Upper lobe of left lung (tissue), 6 donors: ENCODE data around the gene SORD. TPM values are rescaled to one million over a fixed set of nuclear protein-coding genes. Genes with fewer than 3 reads are reported as not detected.
A peak's percentile ranks its signal among the peaks of the same experiment; 100 is the strongest.
"Not testable (repeated sequence)": the region's sequence is repeated elsewhere in the genome, so short reads cannot be mapped to it uniquely, and the experiment has no call there.

Experiments used
- ATAC-seq, 2 donors: fragments of 200-7000 bp; cut with Tn5 transposase; one replicate each; pipeline ENCODE4 v1.9.1; 2022; ENCODE audit warnings: mild to moderate bottlenecking in 2 of 2, moderate library complexity in 2 of 2; ENCODE audit not compliant: low FRiP score in 2 of 2
- DNase-seq, 2 donors: peaks; one replicate each; pipeline ENCODE4 v3.0.0-alpha.2; 2019 to 2020
- H3K27ac ChIP-seq, 4 donors: fragments of 200-600 bp; sonication (generic); one replicate each; pipeline ENCODE4 v1.5.1; 2016 to 2019
- H3K27me3 ChIP-seq, 4 donors: fragments of 200-600 bp; sonication (generic); one replicate each; pipeline ENCODE4 v1.5.1; 2017 to 2019
- H3K36me3 ChIP-seq, 4 donors: fragments of 200-600 bp; sonication (generic); one replicate each; pipeline ENCODE4 v1.5.1; 2016 to 2019
- H3K4me1 ChIP-seq, 4 donors: fragments of 200-600 bp; sonication (generic); one replicate each; pipeline ENCODE4 v1.5.1; 2018 to 2019
- H3K4me3 ChIP-seq, 4 donors: fragments of 200-600 bp; sonication (generic); one replicate each; pipeline ENCODE4 v1.5.1; 2017 to 2019; ENCODE audit warnings: mild to moderate bottlenecking in 2 of 4, moderate library complexity in 1 of 4
- H3K9me3 ChIP-seq, 4 donors: fragments of 200-600 bp; sonication (generic); one replicate each; pipeline ENCODE4 v1.5.1; 2018 to 2019
- EP300 ChIP-seq, 4 donors: sonication (generic); formaldehyde crosslinking; IDR thresholded peaks; one replicate each; pipeline ENCODE4 v1.5.1; 2017; ENCODE audit warnings: antibody characterized with exemption in 4 of 4, control low read depth in 2 of 4
- POLR2AphosphoS5 ChIP-seq, 2 donors: sonication (generic); formaldehyde crosslinking; IDR thresholded peaks; one replicate each; pipeline ENCODE4 v1.5.1; 2017; ENCODE audit warnings: antibody characterized with exemption in 2 of 2
- WGBS, 2 donors: methylation state at CpG; one replicate each; pipeline ENCODE4 v1.1.5; 2017 to 2018; 5-methylcytosine and 5-hydroxymethylcytosine counted together
- total RNA-seq, 6 donors: library from RNA; depleted of rRNA in 4 of 6; stranded (reverse); fragments of >200 nt in 4 of 6; gene quantifications; one replicate each; pipeline versions ENCODE4 v1.1.0 to v1.2.1, GENCODE V29; 2016 to 2021
- TF ChIP-seq, protein P1 (sequence below), 6 experiments: fragments of 450-650 bp in 4 of 6; fragments of 200-600 bp in 2 of 6; sonication (generic) in 2 of 6; IDR thresholded peaks; one replicate each; pipeline ENCODE4 v1.5.1; 2016 to 2019; ENCODE audit warnings: antibody characterized with exemption in 6 of 6
- donor health status: DM: no; HTN: no; CAD: no; lungs with moderate emphysema.
- donor health status: DM: no; HTN: yes; CAD: no; lungs with severe emphysema.

SORD gene
- total RNA-seq, 6 donors from 2014 or later, result 4.6 to 11.5 (median 9.3) TPM

DNA sequence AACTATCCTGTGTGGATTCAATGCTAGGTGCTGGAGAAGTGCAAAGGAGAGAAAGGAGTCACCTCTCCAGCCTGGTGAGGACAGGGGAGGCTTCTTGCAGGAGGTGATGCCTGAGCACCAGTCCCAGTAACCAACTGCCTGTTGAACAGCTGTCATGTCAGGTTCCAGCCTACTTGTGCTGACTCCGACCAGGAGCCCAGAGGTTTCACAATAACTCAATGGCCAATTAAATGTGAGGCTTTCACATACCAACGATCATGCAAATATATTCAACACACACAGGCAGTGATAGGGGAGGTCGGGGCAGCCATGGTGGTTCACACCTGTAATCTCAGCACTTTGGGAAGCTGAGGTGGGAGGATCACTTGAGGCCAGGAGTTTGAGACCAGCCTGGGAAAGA is 7.7 kb downstream of the SORD start:
- DNase-seq (no peak), ATAC-seq (no peak)
- TF ChIP-seq, protein P1, sequence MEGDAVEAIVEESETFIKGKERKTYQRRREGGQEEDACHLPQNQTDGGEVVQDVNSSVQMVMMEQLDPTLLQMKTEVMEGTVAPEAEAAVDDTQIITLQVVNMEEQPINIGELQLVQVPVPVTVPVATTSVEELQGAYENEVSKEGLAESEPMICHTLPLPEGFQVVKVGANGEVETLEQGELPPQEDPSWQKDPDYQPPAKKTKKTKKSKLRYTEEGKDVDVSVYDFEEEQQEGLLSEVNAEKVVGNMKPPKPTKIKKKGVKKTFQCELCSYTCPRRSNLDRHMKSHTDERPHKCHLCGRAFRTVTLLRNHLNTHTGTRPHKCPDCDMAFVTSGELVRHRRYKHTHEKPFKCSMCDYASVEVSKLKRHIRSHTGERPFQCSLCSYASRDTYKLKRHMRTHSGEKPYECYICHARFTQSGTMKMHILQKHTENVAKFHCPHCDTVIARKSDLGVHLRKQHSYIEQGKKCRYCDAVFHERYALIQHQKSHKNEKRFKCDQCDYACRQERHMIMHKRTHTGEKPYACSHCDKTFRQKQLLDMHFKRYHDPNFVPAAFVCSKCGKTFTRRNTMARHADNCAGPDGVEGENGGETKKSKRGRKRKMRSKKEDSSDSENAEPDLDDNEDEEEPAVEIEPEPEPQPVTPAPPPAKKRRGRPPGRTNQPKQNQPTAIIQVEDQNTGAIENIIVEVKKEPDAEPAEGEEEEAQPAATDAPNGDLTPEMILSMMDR (IDR thresholded peaks at IDR 0.05), result no peak
- TF ChIP-seq POLR2AphosphoS5 (IDR thresholded peaks at IDR 0.05) (no peak), EP300 (IDR thresholded peaks at IDR 0.05) (no peak)
- H3K36me3 ChIP-seq, result no peaks in the 10 kb centered on the region
- H3K27ac ChIP-seq, result no peak overlapping the region
- H3K4me3 ChIP-seq, result no peak overlapping the region
- WGBS, 2 donors, result 79 to 80% methylated on average over 3 of the region's 3 CpGs
- no peaks in the 10 kb centered on the region for H3K9me3 ChIP-seq
- H3K4me1 ChIP-seq, result no peaks in the 10 kb centered on the region
- H3K27me3 ChIP-seq, result no peaks in the 10 kb centered on the region

- WGBS, 2 donors, result 95 to 100% methylated on average over 3 to 4 of the region's 4 CpGs
- H3K4me1 ChIP-seq, H3K4me3 ChIP-seq, H3K27ac ChIP-seq, H3K27me3 ChIP-seq, DNase-seq, H3K9me3 ChIP-seq, ATAC-seq, H3K36me3 ChIP-seq: not testable (repeated sequence)
Observed at GRCh38 chr15:45031522-45032028, 8.6 kb downstream of the SORD start.

- not testable (repeated sequence) for H3K9me3 ChIP-seq, H3K27ac ChIP-seq, H3K36me3 ChIP-seq, ATAC-seq, H3K4me3 ChIP-seq, H3K4me1 ChIP-seq, H3K27me3 ChIP-seq, DNase-seq
- 90% methylated on average over 2 of the region's 2 CpGs; no CpG with 5 or more reads in 1 of the 2 donors for WGBS, 2 donors
Observed at GRCh38 chr15:45032501-45032900, 9.5 kb downstream of the SORD start.

DNA sequence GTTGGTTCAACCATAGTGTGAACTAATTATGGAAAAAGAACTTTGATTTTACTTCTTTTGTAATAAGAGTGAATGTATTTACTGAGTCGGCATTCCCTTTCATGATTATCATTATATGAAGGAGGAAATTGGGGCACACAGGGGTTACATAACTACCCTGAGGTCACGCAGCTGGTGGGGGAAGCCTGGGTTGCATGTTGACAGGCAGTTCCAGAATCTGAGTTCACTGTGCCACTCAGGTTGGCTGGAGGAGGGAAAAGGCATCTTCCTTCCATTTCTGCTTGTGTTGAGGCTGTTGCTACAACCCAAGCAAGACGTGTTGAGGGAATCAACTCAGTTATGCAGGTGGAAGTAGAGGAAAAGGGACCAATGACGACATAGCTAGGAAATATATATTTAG is 11.1 kb downstream of the SORD start:
- ATAC-seq, H3K4me3 ChIP-seq, H3K36me3 ChIP-seq, H3K27me3 ChIP-seq, DNase-seq, H3K27ac ChIP-seq, H3K9me3 ChIP-seq: not testable (repeated sequence)
- WGBS, 2 donors, result 71 to 80% methylated on average over 2 to 4 of the region's 4 CpGs
- peaks cover 4 to 13% (median 9%) of the 10 kb centered on the region in 4 donors for H3K4me1 ChIP-seq

- peaks cover 4 to 13% (median 9%) of the 10 kb centered on the region in 4 donors for H3K4me1 ChIP-seq
- not testable (repeated sequence) for H3K27me3 ChIP-seq, H3K9me3 ChIP-seq, ATAC-seq, H3K27ac ChIP-seq, H3K36me3 ChIP-seq, H3K4me3 ChIP-seq
- WGBS, 2 donors, result 96 to 98% methylated on average over 14 to 56 of the region's 56 CpGs
- DNase-seq, result peak in 1 of 2 donors; percentile 79
Observed at GRCh38 chr15:45034600-45035375, 11.8 kb downstream of the SORD start.

DNA sequence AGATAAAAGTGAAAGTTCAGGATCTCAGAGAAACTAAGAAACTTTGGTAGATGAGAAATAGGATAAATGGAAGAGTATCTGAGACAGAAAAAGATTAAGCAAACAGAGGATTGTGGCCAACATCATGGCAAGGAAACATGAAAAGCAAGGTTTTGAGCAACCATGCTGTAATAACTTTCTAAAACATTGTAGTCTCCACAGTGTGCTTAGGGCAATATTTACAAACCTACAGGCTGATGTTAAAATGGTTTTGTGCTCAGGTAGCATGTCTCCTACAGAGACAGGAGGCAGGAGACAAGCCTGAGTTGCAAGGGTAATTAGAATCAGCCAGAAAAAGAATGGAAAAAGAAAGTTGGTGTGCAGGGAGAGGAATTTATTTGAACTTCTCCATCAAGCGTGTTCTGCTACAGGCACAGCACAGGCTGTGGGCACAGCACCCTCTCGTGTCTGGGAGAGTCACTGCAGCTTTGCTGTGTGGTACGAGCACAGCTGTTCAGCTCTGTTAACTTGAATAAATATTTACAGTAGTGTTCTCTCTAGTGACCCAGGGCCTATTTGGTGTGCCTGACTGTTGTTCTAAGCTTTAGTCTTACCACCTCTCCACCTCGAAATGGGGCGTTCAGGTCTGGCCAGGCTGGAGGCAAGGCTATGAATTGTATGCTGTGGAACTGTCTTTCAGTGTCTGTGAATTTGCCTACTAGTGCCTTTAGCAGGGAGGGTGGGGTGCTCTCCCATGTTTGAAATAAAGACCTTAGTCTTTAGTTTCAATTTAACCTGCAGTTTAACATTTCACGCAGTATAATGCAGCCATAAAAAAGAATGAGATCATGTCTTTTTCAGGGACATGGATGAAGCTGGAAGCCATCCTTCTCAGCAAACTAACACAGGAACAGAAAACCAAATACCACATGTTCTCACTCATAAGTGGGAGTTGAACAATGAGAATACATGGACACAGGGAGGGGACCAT is 14.1 kb downstream of the SORD start:
- not testable (repeated sequence) for H3K27me3 ChIP-seq, H3K9me3 ChIP-seq, H3K27ac ChIP-seq, H3K4me3 ChIP-seq, H3K36me3 ChIP-seq
- TF ChIP-seq, protein P1 (IDR thresholded peaks at IDR 0.05), result peak; percentile 40 to 93 (median 84)
- H3K4me1 ChIP-seq, result peaks cover 4 to 13% (median 9%) of the 10 kb centered on the region in 4 donors
- ATAC-seq, result peak; percentile 94 to 95
- peak in 1 of 2 donors; percentile 88 for DNase-seq
- WGBS, 2 donors, result 30 to 31% methylated on average over 6 of the region's 6 CpGs
